ENCODE data around the gene TYRO3. TPM values are rescaled to one million over a fixed set of nuclear protein-coding genes. Genes with fewer than 3 reads are reported as not detected.
A peak's percentile ranks its signal among the peaks of the same experiment; 100 is the strongest.

TYRO3 gene
- 13.2 and 17.2 TPM in 2 replicates for total RNA-seq
- 22.7 and 26.3 TPM in 2 replicates for polyA plus RNA-seq

DNA sequence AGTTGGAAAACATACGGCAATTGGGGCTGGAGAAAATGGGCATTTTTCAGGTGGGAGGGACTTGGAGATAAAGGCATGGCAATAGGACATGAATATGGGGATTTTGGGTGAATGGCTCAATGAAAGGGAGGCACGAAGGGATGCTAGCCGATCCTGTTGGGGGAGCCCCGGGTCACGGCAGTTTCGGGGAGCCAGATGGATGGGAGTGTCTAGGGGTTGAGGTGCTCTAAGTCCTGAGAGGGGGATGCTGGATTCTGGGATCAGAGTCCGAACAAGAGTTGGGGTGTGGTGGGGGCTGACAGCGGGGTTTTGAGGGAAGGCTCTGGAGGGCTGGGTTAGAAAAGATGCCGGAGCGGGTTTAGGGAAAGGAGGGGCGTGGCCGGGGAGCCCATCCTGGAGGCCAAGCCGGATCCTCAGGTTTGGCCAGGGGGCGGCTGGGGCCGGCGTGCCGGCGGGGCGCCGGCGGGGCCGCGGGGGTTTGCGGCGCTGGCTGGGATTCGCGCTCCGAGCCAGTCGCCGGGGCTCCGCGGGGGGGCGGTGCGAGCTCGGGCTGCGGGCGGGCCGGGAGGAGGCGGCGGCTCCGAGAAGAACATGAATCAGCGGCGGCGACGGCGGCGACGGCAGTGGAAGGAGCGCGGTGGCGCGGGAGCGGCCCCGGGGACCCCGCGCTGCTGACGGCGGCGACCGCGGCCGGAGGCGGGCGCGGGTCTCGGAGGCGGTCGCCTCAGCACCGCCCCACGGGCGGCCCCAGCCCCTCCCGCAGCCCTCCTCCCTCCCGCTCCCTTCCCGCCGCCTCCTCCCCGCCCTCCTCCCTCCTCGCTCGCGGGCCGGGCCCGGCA, at the start of gene TYRO3:
Gene TYRO3, plus strand, starts transcription at position 813 of the 839 bp plus-strand sequence. CDS start 46 bp downstream, outside the sequence.
- no peak within 1 kb of the TSS for H3K27ac ChIP-seq
- DNase-seq (ENCODE audit: low read depth in 1 of 2, low spot score in 1 of 2): peak; percentile 58 to 76
- H3K4me3 ChIP-seq: peak within 1 kb of the TSS; percentile 90
- no peaks in the 10 kb centered on the region for H3K9me3 ChIP-seq (ENCODE audit: low read depth)
- no peaks in the 10 kb centered on the region for H3K36me3 ChIP-seq
- H3K27me3 ChIP-seq: no peaks in the 10 kb centered on the region
- H3K4me1 ChIP-seq (ENCODE audit: low read depth): peaks cover 2% of the 10 kb centered on the region
- TF ChIP-seq, protein P1, sequence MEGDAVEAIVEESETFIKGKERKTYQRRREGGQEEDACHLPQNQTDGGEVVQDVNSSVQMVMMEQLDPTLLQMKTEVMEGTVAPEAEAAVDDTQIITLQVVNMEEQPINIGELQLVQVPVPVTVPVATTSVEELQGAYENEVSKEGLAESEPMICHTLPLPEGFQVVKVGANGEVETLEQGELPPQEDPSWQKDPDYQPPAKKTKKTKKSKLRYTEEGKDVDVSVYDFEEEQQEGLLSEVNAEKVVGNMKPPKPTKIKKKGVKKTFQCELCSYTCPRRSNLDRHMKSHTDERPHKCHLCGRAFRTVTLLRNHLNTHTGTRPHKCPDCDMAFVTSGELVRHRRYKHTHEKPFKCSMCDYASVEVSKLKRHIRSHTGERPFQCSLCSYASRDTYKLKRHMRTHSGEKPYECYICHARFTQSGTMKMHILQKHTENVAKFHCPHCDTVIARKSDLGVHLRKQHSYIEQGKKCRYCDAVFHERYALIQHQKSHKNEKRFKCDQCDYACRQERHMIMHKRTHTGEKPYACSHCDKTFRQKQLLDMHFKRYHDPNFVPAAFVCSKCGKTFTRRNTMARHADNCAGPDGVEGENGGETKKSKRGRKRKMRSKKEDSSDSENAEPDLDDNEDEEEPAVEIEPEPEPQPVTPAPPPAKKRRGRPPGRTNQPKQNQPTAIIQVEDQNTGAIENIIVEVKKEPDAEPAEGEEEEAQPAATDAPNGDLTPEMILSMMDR (IDR thresholded peaks at IDR 0.05; ENCODE audit: low read depth, low read length): no peak

DNA sequence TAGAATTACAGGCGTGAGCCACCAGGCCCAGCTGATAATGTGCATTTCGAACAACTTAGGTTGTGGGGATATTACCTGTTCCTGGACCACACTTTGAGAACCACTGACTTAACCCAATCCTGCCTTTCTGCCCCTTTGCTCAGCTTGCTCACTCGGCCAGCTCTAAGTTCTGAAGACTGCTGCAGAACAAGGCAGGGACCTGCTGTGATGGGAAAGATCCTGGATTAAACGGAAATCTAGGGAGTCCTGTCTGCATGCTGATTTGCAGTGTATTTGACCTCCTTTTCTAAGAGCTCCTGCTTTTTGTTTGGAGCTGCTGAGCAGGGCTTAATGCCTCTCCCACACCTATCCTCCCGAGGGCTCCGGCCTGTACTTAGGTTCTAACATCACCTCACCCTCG, 48.3 kb upstream of the TYRO3 start:
- DNase-seq (ENCODE audit: low read depth in 1 of 2, low spot score in 1 of 2): no peak
- Histone ChIP-seq H3K4me3 (no peak overlapping the region), H3K4me1 (ENCODE audit: low read depth) (peaks cover 6% of the 10 kb centered on the region), H3K36me3 (no peaks in the 10 kb centered on the region), H3K27ac (no peak overlapping the region), H3K9me3 (ENCODE audit: low read depth) (no peaks in the 10 kb centered on the region), H3K27me3 (peaks cover 81% of the 10 kb centered on the region)
- TF ChIP-seq, protein P1 (IDR thresholded peaks at IDR 0.05; ENCODE audit: low read depth, low read length): no peak

DNA sequence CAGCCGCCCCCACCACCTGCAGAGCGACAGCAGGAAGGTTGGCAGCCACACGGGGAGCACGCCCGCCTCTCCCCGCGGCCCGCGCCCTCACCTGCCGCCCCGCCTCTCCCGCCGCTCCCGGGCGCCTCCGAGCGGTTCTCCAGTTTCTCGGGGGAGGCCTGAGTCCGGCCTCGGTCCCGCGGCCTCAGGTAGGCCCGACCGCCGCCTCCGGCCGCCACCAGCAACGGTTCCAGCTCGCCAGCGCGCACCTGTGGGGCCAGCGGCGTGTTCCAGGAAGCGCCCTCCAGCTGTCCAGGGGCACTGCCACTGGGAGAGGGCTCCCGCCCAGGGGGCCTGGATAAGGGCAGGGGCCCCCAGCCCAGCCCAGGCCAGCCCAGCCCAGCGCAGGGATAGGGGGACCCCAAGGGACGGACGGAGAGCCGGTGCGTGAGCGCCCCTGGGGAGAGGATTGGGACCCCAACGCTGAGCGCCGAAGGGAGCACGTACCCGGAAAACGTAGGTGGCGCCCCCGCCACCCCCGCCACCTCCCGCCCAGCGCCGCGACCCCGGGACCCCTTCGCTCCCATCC, 47.6 kb upstream of the TYRO3 start:
- DNase-seq (ENCODE audit: low read depth in 1 of 2, low spot score in 1 of 2): no peak
- TF ChIP-seq, protein P1 (IDR thresholded peaks at IDR 0.05; ENCODE audit: low read depth, low read length): no peak
- H3K36me3 ChIP-seq: no peaks in the 10 kb centered on the region
- H3K27ac ChIP-seq: no peak overlapping the region
- H3K4me3 ChIP-seq: peak overlapping the region; percentile 15
- H3K27me3 ChIP-seq: peaks cover 74% of the 10 kb centered on the region
- no peaks in the 10 kb centered on the region for H3K9me3 ChIP-seq (ENCODE audit: low read depth)
- H3K4me1 ChIP-seq (ENCODE audit: low read depth): peaks cover 6% of the 10 kb centered on the region

DNA sequence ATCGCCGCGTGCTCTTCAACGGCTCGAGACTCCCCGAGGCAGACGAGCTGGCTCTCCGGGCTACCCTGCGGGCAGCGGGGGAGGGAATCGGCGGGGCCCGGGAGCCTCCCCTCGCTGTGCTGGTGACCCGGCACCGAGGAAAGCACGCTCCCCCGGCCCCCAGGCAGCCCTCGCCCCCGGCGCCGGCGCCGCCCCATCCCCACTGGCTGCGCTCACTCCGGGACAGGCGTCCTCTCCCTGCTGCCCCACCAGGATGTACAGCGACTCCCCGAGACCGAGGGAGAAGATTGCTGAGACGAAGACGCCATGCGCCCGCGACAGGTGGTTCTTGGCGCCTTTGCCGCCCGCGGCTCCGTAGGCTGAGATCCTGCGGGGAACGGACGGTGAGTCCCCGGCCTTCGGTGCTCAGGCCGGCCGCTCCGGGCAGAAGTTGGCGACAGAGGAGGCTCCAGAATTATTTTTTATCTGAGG, 47.1 kb upstream of the TYRO3 start:
- Histone ChIP-seq H3K4me1 (ENCODE audit: low read depth) (peaks cover 6% of the 10 kb centered on the region), H3K27ac (no peak overlapping the region), H3K27me3 (peaks cover 69% of the 10 kb centered on the region), H3K4me3 (peak overlapping the region; percentile 15), H3K36me3 (no peaks in the 10 kb centered on the region), H3K9me3 (ENCODE audit: low read depth) (no peaks in the 10 kb centered on the region)
- no peak for DNase-seq (ENCODE audit: low read depth in 1 of 2, low spot score in 1 of 2)
- TF ChIP-seq, protein P1 (IDR thresholded peaks at IDR 0.05; ENCODE audit: low read depth, low read length): no peak

DNA sequence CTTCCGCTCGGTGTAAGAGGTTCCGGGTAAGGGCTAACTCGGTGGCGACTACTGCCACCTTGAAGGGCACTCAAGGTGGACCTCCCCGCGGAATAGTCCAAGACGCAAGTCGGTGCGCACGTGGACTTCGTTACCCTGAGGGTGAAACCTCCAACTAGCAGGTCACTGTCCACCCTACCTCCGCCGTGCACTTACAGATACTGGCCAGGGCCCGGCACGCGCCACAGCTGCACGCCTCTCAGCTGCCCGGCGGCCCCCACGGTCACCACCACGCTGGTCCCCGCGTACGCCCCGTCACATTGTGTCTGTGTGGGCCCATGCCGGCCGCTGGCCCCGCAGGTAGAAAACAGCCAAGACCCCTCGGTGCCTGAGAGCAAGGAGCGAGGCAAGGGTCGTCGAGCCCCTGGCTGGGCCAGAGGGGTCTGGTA, 46.5 kb upstream of the TYRO3 start:
- no peak for DNase-seq (ENCODE audit: low read depth in 1 of 2, low spot score in 1 of 2)
- TF ChIP-seq, protein P1 (IDR thresholded peaks at IDR 0.05; ENCODE audit: low read depth, low read length): no peak
- Histone ChIP-seq H3K4me1 (ENCODE audit: low read depth) (peaks cover 6% of the 10 kb centered on the region), H3K27ac (no peak overlapping the region), H3K27me3 (peaks cover 63% of the 10 kb centered on the region), H3K4me3 (peak overlapping the region; percentile 39), H3K9me3 (ENCODE audit: low read depth) (no peaks in the 10 kb centered on the region), H3K36me3 (peaks cover 2% of the 10 kb centered on the region)

Data from cardiac muscle cell (in vitro differentiated cells and primary cell).